Duodenal mucosa (tissue), 2 donors: ENCODE measurements around the gene CAB39.

Experiments
- H3K27ac ChIP-seq: one replicate; pipeline ENCODE4 v1.7.0; 2013; ENCODE audit warnings: low read depth, low read length
- H3K27me3 ChIP-seq, 2 donors: one replicate each; pipeline ENCODE4 v1.7.0; 2013; ENCODE audit warnings: low read length in 2 of 2, control low read depth in 1 of 2; ENCODE audit not compliant: insufficient read depth in 2 of 2, control insufficient read depth in 1 of 2
- H3K36me3 ChIP-seq, 2 donors: one replicate each; pipeline ENCODE4 v1.7.0; 2013; ENCODE audit warnings: low read length in 2 of 2, control low read depth in 1 of 2; ENCODE audit not compliant: insufficient read depth in 2 of 2, control insufficient read depth in 1 of 2
- H3K4me1 ChIP-seq, 2 donors: one replicate each; pipeline ENCODE4 v1.7.0; 2013; ENCODE audit warnings: low read length in 2 of 2, control low read depth in 1 of 2; ENCODE audit not compliant: insufficient read depth in 2 of 2, control insufficient read depth in 1 of 2
- H3K4me3 ChIP-seq, 2 donors: one replicate each; pipeline ENCODE4 v1.7.0; 2013; ENCODE audit warnings: low read length in 2 of 2, low read depth in 1 of 2
- H3K9ac ChIP-seq, 2 donors: one replicate each; pipeline ENCODE4 v1.7.0; 2013; ENCODE audit warnings: low read length in 2 of 2, low read depth in 1 of 2
- H3K9me3 ChIP-seq, 2 donors: one replicate each; pipeline ENCODE4 v1.7.0; 2013; ENCODE audit warnings: low read length in 2 of 2, control low read depth in 1 of 2; ENCODE audit not compliant: control insufficient read depth in 1 of 2

The CAB39 gene

GRCh38 chr2:230671117-230671516, 41.5 kb upstream of the CAB39 start:
- Histone ChIP-seq H3K9me3 (no peaks in the 10 kb centered on the region), H3K27me3 (no peaks in the 10 kb centered on the region), H3K4me1 (peaks cover 24 to 31% of the 10 kb centered on the region in 2 donors), H3K27ac (no peak overlapping the region), H3K4me3 (no peak overlapping the region), H3K36me3 (no peaks in the 10 kb centered on the region), H3K9ac (no peak overlapping the region)

GRCh38 chr2:230672836-230673235, 39.8 kb upstream of the CAB39 start:
- Histone ChIP-seq H3K27me3 (no peaks in the 10 kb centered on the region), H3K9ac (no peak overlapping the region), H3K36me3 (no peaks in the 10 kb centered on the region), H3K4me1 (peaks cover 16 to 21% of the 10 kb centered on the region in 2 donors), H3K4me3 (no peak overlapping the region), H3K27ac (no peak overlapping the region), H3K9me3 (peaks cover 0 to under 1% of the 10 kb centered on the region in 2 donors)

DNA sequence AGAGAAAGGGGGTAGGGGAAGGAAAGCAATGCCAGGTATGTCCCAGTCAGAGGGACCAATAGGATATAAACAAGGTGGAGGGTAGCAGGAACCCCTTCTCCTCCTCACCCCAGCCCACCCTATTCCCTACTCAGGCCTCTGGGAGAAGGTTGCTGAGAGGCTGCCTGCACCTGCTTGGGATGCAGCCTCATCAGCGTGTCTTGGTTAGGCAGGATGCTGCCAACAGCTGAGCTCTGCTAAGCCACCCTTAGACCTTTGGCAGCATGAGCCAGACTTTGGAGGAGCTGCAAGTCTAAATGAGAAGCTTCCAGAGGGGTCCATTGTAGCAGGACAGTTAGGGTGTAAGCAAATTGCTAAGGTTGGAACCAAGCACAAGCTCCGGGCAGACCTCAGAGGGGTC, 38.2 kb upstream of the CAB39 start:
- Histone ChIP-seq H3K9ac (no peak overlapping the region), H3K27ac (no peak overlapping the region), H3K4me1 (peaks cover 6 to 10% of the 10 kb centered on the region in 2 donors), H3K27me3 (no peaks in the 10 kb centered on the region), H3K36me3 (no peaks in the 10 kb centered on the region), H3K9me3 (peaks cover 0 to 6% of the 10 kb centered on the region in 2 donors), H3K4me3 (no peak overlapping the region)

- no peaks in the 10 kb centered on the region for H3K36me3 ChIP-seq
- no peaks in the 10 kb centered on the region for H3K27me3 ChIP-seq
- peaks cover 0 to 6% of the 10 kb centered on the region in 2 donors for H3K9me3 ChIP-seq
- no peak overlapping the region for H3K27ac ChIP-seq
- H3K9ac ChIP-seq = no peak overlapping the region
- H3K4me1 ChIP-seq = peaks cover 6% of the 10 kb centered on the region in 2 donors
- H3K4me3 ChIP-seq = no peak overlapping the region
Measured at GRCh38 chr2:230674966-230675672, 37.5 kb upstream of the CAB39 start.

GRCh38 chr2:230676546-230676945, 36.1 kb upstream of the CAB39 start:
- Histone ChIP-seq H3K4me3 (no peak overlapping the region), H3K36me3 (no peaks in the 10 kb centered on the region), H3K4me1 (peaks cover 2% of the 10 kb centered on the region in 2 donors), H3K9ac (no peak overlapping the region), H3K27me3 (no peaks in the 10 kb centered on the region), H3K27ac (no peak overlapping the region), H3K9me3 (peaks cover 0 to 6% of the 10 kb centered on the region in 2 donors)

DNA sequence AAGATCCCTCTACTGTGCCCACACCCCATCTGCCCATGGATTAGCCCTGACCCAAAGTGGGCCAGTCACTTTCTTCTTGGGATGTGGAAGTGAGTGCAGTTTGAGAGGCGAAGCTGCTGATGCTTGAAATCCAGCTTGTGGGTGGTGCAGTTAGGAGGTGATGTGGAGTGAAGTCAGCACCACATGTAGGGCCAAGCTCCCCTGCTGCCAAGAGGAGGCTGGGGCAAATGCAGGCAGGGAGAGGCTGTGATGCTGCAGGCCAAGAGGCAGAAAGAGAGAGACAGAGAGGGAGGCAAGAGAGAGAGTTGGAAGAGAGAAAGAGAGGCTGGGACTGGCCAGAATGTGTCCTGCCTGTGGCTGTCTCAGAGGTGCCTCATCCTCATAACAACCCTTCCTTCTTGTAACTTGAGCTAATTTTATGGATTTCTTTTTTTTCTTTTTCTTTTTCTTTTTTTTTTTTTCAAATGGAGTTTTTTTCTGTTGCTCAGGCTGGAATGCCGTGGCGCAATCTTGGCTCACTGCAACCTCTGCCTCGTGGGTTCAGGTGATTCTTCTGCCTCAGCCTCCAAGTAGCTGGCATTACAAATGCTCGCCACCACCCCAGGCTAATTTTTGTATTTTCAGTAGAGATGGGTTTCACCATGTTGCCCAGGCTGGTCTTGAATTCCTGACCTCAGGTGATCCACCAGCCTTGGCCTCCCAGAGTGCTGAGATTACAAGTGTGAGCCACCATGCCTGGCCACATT, 35.3 kb upstream of the CAB39 start:
- H3K4me3 ChIP-seq = no peak overlapping the region
- no peaks in the 10 kb centered on the region for H3K27me3 ChIP-seq
- H3K4me1 ChIP-seq = no peaks in the 10 kb centered on the region
- peaks cover 0 to 6% of the 10 kb centered on the region in 2 donors for H3K9me3 ChIP-seq
- H3K9ac ChIP-seq = no peak overlapping the region
- no peaks in the 10 kb centered on the region for H3K36me3 ChIP-seq
- no peak overlapping the region for H3K27ac ChIP-seq

- Histone ChIP-seq H3K4me3 (no peak overlapping the region), H3K36me3 (no peaks in the 10 kb centered on the region), H3K27ac (no peak overlapping the region), H3K9ac (no peak overlapping the region), H3K4me1 (no peaks in the 10 kb centered on the region), H3K27me3 (no peaks in the 10 kb centered on the region), H3K9me3 (peaks cover 0 to 6% of the 10 kb centered on the region in 2 donors)
Measured at GRCh38 chr2:230678018-230678417, 34.6 kb upstream of the CAB39 start.

- no peak overlapping the region for H3K4me3 ChIP-seq
- no peaks in the 10 kb centered on the region for H3K27me3 ChIP-seq
- no peak overlapping the region for H3K9ac ChIP-seq
- H3K36me3 ChIP-seq = no peaks in the 10 kb centered on the region
- no peak overlapping the region for H3K27ac ChIP-seq
- peaks cover 0 to 6% of the 10 kb centered on the region in 2 donors for H3K9me3 ChIP-seq
- H3K4me1 ChIP-seq = no peaks in the 10 kb centered on the region
Measured at GRCh38 chr2:230678451-230678850, 34.2 kb upstream of the CAB39 start.

- Histone ChIP-seq H3K4me3 (no peak overlapping the region), H3K9ac (no peak overlapping the region)
Measured at GRCh38 chr2:230680463-230681170, 32.0 kb upstream of the CAB39 start.

DNA sequence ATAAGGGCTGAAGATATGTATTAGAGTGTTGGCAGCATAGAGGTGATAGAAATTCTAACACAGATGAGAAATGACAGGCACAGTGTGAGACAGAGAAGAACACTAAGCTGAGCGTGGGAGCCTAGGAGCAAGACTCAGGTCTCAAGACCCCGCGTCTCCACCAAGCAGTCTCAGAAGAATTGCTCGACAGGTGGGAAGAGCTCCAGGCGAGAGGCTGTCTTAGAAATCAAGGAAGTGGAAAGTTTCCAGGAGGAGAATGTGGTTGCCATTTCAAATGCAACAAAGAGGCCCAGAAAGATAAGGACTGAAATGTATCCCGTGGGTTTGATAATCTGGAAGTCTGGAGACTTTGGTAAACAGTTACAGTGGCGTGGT, 31.5 kb upstream of the CAB39 start:
- Histone ChIP-seq H3K9me3 (peaks cover 0 to 6% of the 10 kb centered on the region in 2 donors), H3K36me3 (no peaks in the 10 kb centered on the region), H3K27me3 (no peaks in the 10 kb centered on the region), H3K27ac (no peak overlapping the region), H3K4me1 (no peaks in the 10 kb centered on the region), H3K9ac (no peak overlapping the region), H3K4me3 (no peak overlapping the region)

More at GRCh38 chr2:230680463-230681170, 32.0 kb upstream of the CAB39 start:
- Histone ChIP-seq H3K9me3 (peaks cover 0 to 6% of the 10 kb centered on the region in 2 donors), H3K36me3 (no peaks in the 10 kb centered on the region), H3K4me1 (no peaks in the 10 kb centered on the region), H3K27me3 (no peaks in the 10 kb centered on the region), H3K27ac (no peak overlapping the region)
